Measurements from ENCODE around the gene ATXN1. TPM values are rescaled to one million over a fixed set of nuclear protein-coding genes. Genes with fewer than 3 reads are reported as not detected.

The ATXN1 gene
- total and polyA plus RNA-seq, 2 donors from 2014 or later: 4.2 to 58.2 TPM

GRCh38 chr6:16539086-16539931 lies 222.0 kb downstream of the ATXN1 start:
- no peak for TF ChIP-seq CTCF (IDR thresholded peaks at IDR 0.05; ENCODE audit: borderline replicate concordance, extremely low read depth, insufficient read depth)
- H3K27me3 ChIP-seq (ENCODE audit: control insufficient read depth, insufficient read depth, low read length): no peaks in the 10 kb centered on the region
- no peaks in the 10 kb centered on the region for H3K9me3 ChIP-seq (ENCODE audit: control insufficient read depth in 2 of 3, insufficient read depth in 1 of 3, low read length in 3 of 3)
- DNase-seq (no peak), FAIRE-seq (no peak)
- H3K36me3 ChIP-seq (ENCODE audit: control insufficient read depth in 2 of 3, insufficient read depth in 3 of 3, low read length in 3 of 3): no peaks in the 10 kb centered on the region
- H3K4me3 ChIP-seq (ENCODE audit: low read length in 3 of 3): no peak overlapping the region
- no peak overlapping the region for H3K27ac ChIP-seq (ENCODE audit: low read depth in 2 of 2, low read length in 2 of 2)
- intact Hi-C loops (cut with DNase I): loop anchor here (10.0 kb wide), 1 partner anchor 115 kb away; no protein-coding TSS in a partner anchor
- no peak overlapping the region for H3K9ac ChIP-seq (ENCODE audit: low read length in 3 of 3)
- H3K4me1 ChIP-seq (ENCODE audit: control insufficient read depth in 2 of 3, insufficient read depth in 2 of 3, low read depth in 1 of 3, low read length in 3 of 3): peaks cover 0 to 14% (median 8%) of the 10 kb centered on the region in 3 donors

GRCh38 chr6:16535564-16535963 lies 225.7 kb downstream of the ATXN1 start:
- FAIRE-seq: no peak

GRCh38 chr6:16533721-16534136 lies 227.5 kb downstream of the ATXN1 start:
- intact Hi-C loops (cut with DNase I): loop anchor here (10.0 kb wide), 1 partner anchor 121 kb away; no protein-coding TSS in a partner anchor
- TF ChIP-seq CTCF (IDR thresholded peaks at IDR 0.05; ENCODE audit: borderline replicate concordance, extremely low read depth, insufficient read depth): no peak
- H3K4me3 ChIP-seq (ENCODE audit: low read length in 3 of 3): no peak overlapping the region
- no peak overlapping the region for H3K27ac ChIP-seq (ENCODE audit: low read depth in 2 of 2, low read length in 2 of 2)
- no peaks in the 10 kb centered on the region for H3K36me3 ChIP-seq (ENCODE audit: control insufficient read depth in 2 of 3, insufficient read depth in 3 of 3, low read length in 3 of 3)
- H3K4me1 ChIP-seq (ENCODE audit: control insufficient read depth in 2 of 3, insufficient read depth in 2 of 3, low read depth in 1 of 3, low read length in 3 of 3): peaks cover 0 to 3% (median 0%) of the 10 kb centered on the region in 3 donors
- no peaks in the 10 kb centered on the region for H3K9me3 ChIP-seq (ENCODE audit: control insufficient read depth in 2 of 3, insufficient read depth in 1 of 3, low read length in 3 of 3)
- no peaks in the 10 kb centered on the region for H3K27me3 ChIP-seq (ENCODE audit: control insufficient read depth, insufficient read depth, low read length)
- DNase-seq (no peak), FAIRE-seq (no peak)
- no peak overlapping the region for H3K9ac ChIP-seq (ENCODE audit: low read length in 3 of 3)

More at GRCh38 chr6:16535564-16535963, 225.7 kb downstream of the ATXN1 start:
- intact Hi-C loops (cut with DNase I): loop anchor here (10.0 kb wide), 1 partner anchor 119 kb away; no protein-coding TSS in a partner anchor
- H3K36me3 ChIP-seq (ENCODE audit: control insufficient read depth in 2 of 3, insufficient read depth in 3 of 3, low read length in 3 of 3): no peaks in the 10 kb centered on the region
- no peak overlapping the region for H3K27ac ChIP-seq (ENCODE audit: low read depth in 2 of 2, low read length in 2 of 2)
- no peak for DNase-seq
- no peak for TF ChIP-seq CTCF (IDR thresholded peaks at IDR 0.05; ENCODE audit: borderline replicate concordance, extremely low read depth, insufficient read depth)
- H3K4me1 ChIP-seq (ENCODE audit: control insufficient read depth in 2 of 3, insufficient read depth in 2 of 3, low read depth in 1 of 3, low read length in 3 of 3): peaks cover 0 to 3% (median 0%) of the 10 kb centered on the region in 3 donors
- H3K27me3 ChIP-seq (ENCODE audit: control insufficient read depth, insufficient read depth, low read length): no peaks in the 10 kb centered on the region
- no peak overlapping the region for H3K9ac ChIP-seq (ENCODE audit: low read length in 3 of 3)
- H3K4me3 ChIP-seq (ENCODE audit: low read length in 3 of 3): no peak overlapping the region
- no peaks in the 10 kb centered on the region for H3K9me3 ChIP-seq (ENCODE audit: control insufficient read depth in 2 of 3, insufficient read depth in 1 of 3, low read length in 3 of 3)
